GM12878 (cell line): ENCODE results near the gene PAPOLG. TPM values are rescaled to one million over a fixed set of nuclear protein-coding genes. Genes with fewer than 3 reads are reported as not detected.

ENCODE experiments used
- ATAC-seq: fragments of 200-7000 bp; cut with Tn5 transposase; 3 replicates; pipeline ENCODE4 v1.9.1; 2020; ENCODE audit warnings: mild to moderate bottlenecking, moderate library complexity
- BruUV-seq: library from RNA; stranded (reverse); fragments of 400-500 nt; replicated peaks from 2 replicates; lab custom pipeline; 2021; lab: Mats Ljungman, UMichigan
- CTCF ChIA-PET: fragments of 300-600 bp; sonication (Branson Sonifier 250); formaldehyde crosslinking; extraction: SDS; loops from one replicate; lab custom pipeline; 2021; ENCODE audit warnings: inconsistent platforms; lab: Yijun Ruan, JAX
- POLR2A ChIA-PET: fragments of 350-600 bp; formaldehyde crosslinking; extraction: SDS; loops from one replicate; lab custom pipeline; 2021; ENCODE audit warnings: inconsistent platforms; lab: Charles Lee
- RAD21 ChIA-PET: fragments of 300-600 bp; sonication (Branson Sonifier 250); formaldehyde crosslinking; loops from one replicate; lab custom pipeline; 2023; ENCODE audit warnings: antibody characterized with exemption; ENCODE audit not compliant: unreplicated experiment; lab: Charles Lee
- SMC1A ChIA-PET: fragments of 300-600 bp; sonication (Branson Sonifier 250); formaldehyde crosslinking; loops from one replicate; lab custom pipeline; 2023; ENCODE audit not compliant: unreplicated experiment, uncharacterized antibody; lab: Charles Lee
- DNase-seq: peaks from one replicate; pipeline ENCODE4 v3.0.0-alpha.2; 2011; ENCODE audit warnings: low read depth, low spot score
- FAIRE-seq: peaks from 3 replicates; lab custom pipeline; 2011; peaks lifted over from hg19 to GRCh38; lab: Jason Lieb, UNC
- H2AFZ ChIP-seq: 2 replicates; pipeline ENCODE4 v1.6.0; 2011; ENCODE audit warnings: low read depth, low read length, control low read depth; ENCODE audit not compliant: control insufficient read depth
- H3K27ac ChIP-seq: 2 replicates; pipeline ENCODE4 v1.5.1; 2011; ENCODE audit warnings: control low read depth; ENCODE audit not compliant: control insufficient read depth, insufficient read depth
- H3K27me3 ChIP-seq, 2 experiments: replicated peaks in 1 of 2; 2 replicates each; pipeline versions ENCODE4 v1.6.0 to v1.6.1; 2011; ENCODE audit warnings: low read length in 1 of 2; ENCODE audit not compliant: control insufficient read depth in 2 of 2, insufficient read depth in 2 of 2
- H3K36me3 ChIP-seq, 2 experiments: 2 replicates each; pipeline ENCODE4 v1.5.1; 2011; ENCODE audit warnings: low read length in 1 of 2; ENCODE audit not compliant: control insufficient read depth in 2 of 2, insufficient read depth in 2 of 2
- H3K4me1 ChIP-seq: 2 replicates; pipeline ENCODE4 v1.6.1; 2011; ENCODE audit warnings: mild to moderate bottlenecking, low read length, moderate library complexity, mixed read lengths; ENCODE audit not compliant: control insufficient read depth, insufficient read depth
- H3K4me2 ChIP-seq: 2 replicates; pipeline ENCODE4 v1.6.0; 2011; ENCODE audit warnings: control low read depth; ENCODE audit not compliant: control insufficient read depth, insufficient read depth
- H3K4me3 ChIP-seq: fragments of 200-600 bp; sonication (generic); 2 replicates; pipeline ENCODE4 v1.5.1; 2016
- H3K79me2 ChIP-seq: 2 replicates; pipeline ENCODE4 v1.6.0; 2011; ENCODE audit warnings: low read length; ENCODE audit not compliant: control insufficient read depth, insufficient read depth
- H3K9ac ChIP-seq: 2 replicates; pipeline ENCODE4 v1.8.0; 2011; ENCODE audit warnings: low read length, control low read depth, mixed read lengths; ENCODE audit not compliant: control insufficient read depth, insufficient read depth
- H3K9me3 ChIP-seq: replicated peaks from 3 replicates; pipeline ENCODE4 v1.5.1; 2011; ENCODE audit warnings: mild to moderate bottlenecking, low read length; ENCODE audit not compliant: control insufficient read depth, insufficient read depth
- H4K20me1 ChIP-seq: 2 replicates; pipeline ENCODE4 v1.6.0; 2011; ENCODE audit not compliant: control insufficient read depth, insufficient read depth
- BHLHE40 ChIP-seq, 2 experiments: fragments of 450-650 bp in 1 of 2; IDR thresholded peaks; 2 replicates each; pipeline ENCODE4 v1.6.1; 2011 to 2017; ENCODE audit warnings: low read depth in 2 of 2, borderline replicate concordance in 1 of 2, improper control_type of control experiment in 1 of 2, low read length in 1 of 2, mild to moderate bottlenecking in 1 of 2
- CBX5 ChIP-seq: sonication (generic); IDR thresholded peaks from 2 replicates; pipeline ENCODE4 v1.6.1; 2016; ENCODE audit warnings: low read depth, moderate library complexity, mild to moderate bottlenecking, inconsistent platforms
- CHD2 ChIP-seq: IDR thresholded peaks from 2 replicates; pipeline ENCODE4 v1.6.1; 2011; ENCODE audit warnings: low read depth, low read length, improper control_type of control experiment, borderline replicate concordance
- EED ChIP-seq: sonication (generic); IDR thresholded peaks from 2 replicates; pipeline ENCODE4 v1.6.1; 2016; ENCODE audit warnings: antibody characterized with exemption, low read depth
- ETV6 ChIP-seq, 2 experiments: fragments of 450-650 bp in 1 of 2; IDR thresholded peaks in 1 of 2; conservative IDR thresholded peaks in 1 of 2; 2 replicates each; pipeline ENCODE4 v1.6.1; 2014; ENCODE audit warnings: antibody characterized with exemption in 1 of 2, borderline replicate concordance in 1 of 2, low read depth in 1 of 2, mild to moderate bottlenecking in 1 of 2, moderate library complexity in 1 of 2
- FOXM1 ChIP-seq: IDR thresholded peaks from 2 replicates; pipeline ENCODE4 v1.6.1; 2012; ENCODE audit warnings: low read depth, mild to moderate bottlenecking, inconsistent platforms, low read length, moderate library complexity
- LARP7 ChIP-seq: fragments of 450-650 bp; IDR thresholded peaks from 2 replicates; pipeline ENCODE4 v1.6.1; 2017; ENCODE audit warnings: mild to moderate bottlenecking
- NFIC ChIP-seq: IDR thresholded peaks from 2 replicates; pipeline ENCODE4 v1.6.1; 2012; ENCODE audit warnings: low read depth, mild to moderate bottlenecking, inconsistent platforms, low read length, moderate library complexity
- NR2C2 ChIP-seq: IDR thresholded peaks from 2 replicates; pipeline ENCODE4 v1.6.1; 2011; ENCODE audit warnings: borderline replicate concordance, low read depth; ENCODE audit not compliant: control insufficient read depth, insufficient read length
- POLR2A ChIP-seq: IDR thresholded peaks from 2 replicates; pipeline ENCODE4 v1.6.1; 2011; ENCODE audit warnings: low read depth, mild to moderate bottlenecking, low read length
- POLR2AphosphoS2 ChIP-seq: IDR thresholded peaks from 2 replicates; pipeline ENCODE4 v1.6.1; 2011; ENCODE audit warnings: low read depth, mild to moderate bottlenecking, low read length, improper control_type of control experiment, moderate library complexity
- SIN3A ChIP-seq: IDR thresholded peaks from 2 replicates; pipeline ENCODE4 v1.6.1; 2012; ENCODE audit warnings: low read depth, low read length, improper control_type of control experiment
- YY1 ChIP-seq: IDR thresholded peaks from 2 replicates; pipeline ENCODE4 v1.6.1; 2011; ENCODE audit warnings: low read depth, mild to moderate bottlenecking, low read length
- ZBED1 ChIP-seq: IDR thresholded peaks from 2 replicates; pipeline ENCODE4 v1.6.1; 2016; ENCODE audit warnings: borderline replicate concordance
- WGBS: methylation state at CpG from one replicate; pipeline ENCODE4 v1.1.6; 2016; ENCODE audit warnings: low lambda C conversion rate; ENCODE audit not compliant: insufficient replicate concordance, insufficient coverage; ENCODE audit errors: missing lambda C conversion rate; 5-methylcytosine and 5-hydroxymethylcytosine counted together
- in situ Hi-C: fragments of 300-500 bp; cut with MboI; formaldehyde crosslinking; loops from 9 replicates; pipeline ENCODE4 v1.14.3; 2018; ENCODE audit warnings: mixed read lengths
- intact Hi-C: fragments of 100-400 bp; cut with micrococcal nuclease; formaldehyde crosslinking; loops from one replicate; pipeline ENCODE4 v1.14.2; 2022; ENCODE audit not compliant: unreplicated experiment
- polyA plus RNA-seq, 11 experiments: library from polyadenylated mRNA; depleted of rRNA in 4 of 11; unstranded in 6 of 11; stranded (reverse) in 5 of 11; fragments of >200 nt; fragmentation: Nextera tagmentation in 4 of 11; fragmentation: Illumina TruSeq in 1 of 11; extraction: Ambion mirVana in 4 of 11; extraction: Trizol in 1 of 11; gene quantifications; 1 replicate in 1 of 11; 2 replicates in 10 of 11; pipeline versions ENCODE4 v1.2.1 to v1.2.3, GENCODE V29; 2011 to 2016; ENCODE audit warnings: inconsistent platforms in 2 of 11, missing spikeins in 2 of 11, low read depth in 1 of 11
- total RNA-seq, 4 experiments: library from RNA; depleted of rRNA in 3 of 4; stranded (reverse); fragments of >200 nt in 3 of 4; fragmentation: Illumina TruSeq in 1 of 4; extraction: Trizol in 1 of 4; gene quantifications; 2 replicates each; pipeline versions ENCODE4 v1.2.1 to v1.2.3, GENCODE V29; 2013 to 2021
- TF ChIP-seq, protein P1 (sequence below): IDR thresholded peaks from 2 replicates; pipeline ENCODE4 v1.6.1; 2012; ENCODE audit warnings: low read length, inconsistent platforms
- TF ChIP-seq, protein P2 (sequence below): IDR thresholded peaks from 2 replicates; pipeline ENCODE4 v1.6.1; 2011; ENCODE audit warnings: low read depth, mild to moderate bottlenecking, low read length, moderate library complexity, borderline replicate concordance; ENCODE audit errors: extremely low read depth
- TF ChIP-seq, protein P3 (sequence below): fragments of 450-650 bp; conservative IDR thresholded peaks from 2 replicates; pipeline ENCODE4 v1.6.1; 2017; ENCODE audit warnings: mild to moderate bottlenecking, moderate library complexity
- TF ChIP-seq, protein P4 (sequence below): fragments of 150-350 bp; IDR thresholded peaks from 2 replicates; pipeline ENCODE4 v1.6.1; 2016; ENCODE audit warnings: low read depth, low read length

Gene PAPOLG
- total and polyA plus RNA-seq, 10 of the 15 experiments (the other 5 are each of a cell fraction or from before 2014, with no cell fraction given) = 4.2 to 15.8 (median 10.7) TPM

DNA sequence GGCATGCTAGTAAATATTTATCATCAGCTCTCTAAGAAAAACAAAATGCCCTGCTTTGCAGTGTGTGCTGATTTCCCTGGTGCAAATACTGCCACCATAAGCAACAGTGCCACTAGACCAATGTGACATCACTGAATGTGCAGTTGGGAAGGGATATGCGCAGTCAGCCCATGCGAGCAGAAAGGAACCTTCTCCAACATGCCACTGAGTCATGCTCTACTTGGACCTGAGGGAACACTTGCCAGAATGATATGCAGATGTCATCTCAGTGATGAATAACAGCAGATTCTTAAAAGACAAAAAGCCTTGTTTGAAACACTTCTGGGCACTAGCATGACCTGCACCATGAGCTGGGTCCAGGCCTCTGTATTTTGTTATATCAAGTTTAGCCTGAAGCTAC lies 70.0 kb downstream of the PAPOLG start:
- CTCF ChIA-PET = interaction anchor here (0.9 to 1.0 kb wide), 2 partner anchors 8 to 13 kb away, joined by 3 read pairs; no protein-coding TSS in a partner anchor
- Histone ChIP-seq H3K9me3 (no peaks in the 10 kb centered on the region), H3K27me3 (no peaks in the 10 kb centered on the region), H2AFZ (no peak overlapping the region), H3K4me3 (no peak overlapping the region), H4K20me1 (no peaks in the 10 kb centered on the region), H3K79me2 (no peaks in the 10 kb centered on the region), H3K4me2 (no peak overlapping the region), H3K36me3 (no peaks in the 10 kb centered on the region), H3K4me1 (peaks cover 5% of the 10 kb centered on the region), H3K9ac (no peak overlapping the region), H3K27ac (no peak overlapping the region)
- BruUV-seq = no TSS peak
- SMC1A ChIA-PET = interaction anchor here (1.4 to 2.5 kb wide), 5 partner anchors 8 to 172 kb away, joined by 4 to 8 read pairs (median 6); no protein-coding TSS in a partner anchor
- 100% methylated on average over 2 of the region's 2 CpGs for whole genome bisulfite sequencing
- in situ Hi-C loops = no loop called here
- POLR2A ChIA-PET = no interaction called here
- FAIRE-seq (no peak), DNase-seq (no peak), ATAC-seq (no peak)
- RAD21 ChIA-PET = interaction anchor here (0.8 to 1.4 kb wide), 2 partner anchors 13 to 19 kb away, joined by 3 to 5 read pairs; no protein-coding TSS in a partner anchor
- intact Hi-C loops = no loop called here
- TF ChIP-seq, protein P1, sequence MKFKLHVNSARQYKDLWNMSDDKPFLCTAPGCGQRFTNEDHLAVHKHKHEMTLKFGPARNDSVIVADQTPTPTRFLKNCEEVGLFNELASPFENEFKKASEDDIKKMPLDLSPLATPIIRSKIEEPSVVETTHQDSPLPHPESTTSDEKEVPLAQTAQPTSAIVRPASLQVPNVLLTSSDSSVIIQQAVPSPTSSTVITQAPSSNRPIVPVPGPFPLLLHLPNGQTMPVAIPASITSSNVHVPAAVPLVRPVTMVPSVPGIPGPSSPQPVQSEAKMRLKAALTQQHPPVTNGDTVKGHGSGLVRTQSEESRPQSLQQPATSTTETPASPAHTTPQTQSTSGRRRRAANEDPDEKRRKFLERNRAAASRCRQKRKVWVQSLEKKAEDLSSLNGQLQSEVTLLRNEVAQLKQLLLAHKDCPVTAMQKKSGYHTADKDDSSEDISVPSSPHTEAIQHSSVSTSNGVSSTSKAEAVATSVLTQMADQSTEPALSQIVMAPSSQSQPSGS = no peak
- TF ChIP-seq CHD2 (no peak), ZBED1 (no peak), YY1 (no peak), NFIC (no peak), FOXM1 (no peak), CBX5 (no peak), BHLHE40 (IDR thresholded peaks at IDR 0.05; ENCODE audit: borderline replicate concordance in 1 of 2, low read depth in 2 of 2, low read length in 1 of 2) (no peak), POLR2AphosphoS2 (no peak), NR2C2 (no peak), LARP7 (no peak), POLR2A (no peak), ETV6 (conservative IDR thresholded peaks at IDR 0.05 in 1 of 2, IDR thresholded peaks at IDR 0.05 in 1 of 2; ENCODE audit: borderline replicate concordance in 1 of 2, low read depth in 1 of 2) (no peak), EED (no peak), SIN3A (no peak)
- TF ChIP-seq, protein P2, sequence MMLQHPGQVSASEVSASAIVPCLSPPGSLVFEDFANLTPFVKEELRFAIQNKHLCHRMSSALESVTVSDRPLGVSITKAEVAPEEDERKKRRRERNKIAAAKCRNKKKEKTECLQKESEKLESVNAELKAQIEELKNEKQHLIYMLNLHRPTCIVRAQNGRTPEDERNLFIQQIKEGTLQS = no peak
- TF ChIP-seq, protein P3, sequence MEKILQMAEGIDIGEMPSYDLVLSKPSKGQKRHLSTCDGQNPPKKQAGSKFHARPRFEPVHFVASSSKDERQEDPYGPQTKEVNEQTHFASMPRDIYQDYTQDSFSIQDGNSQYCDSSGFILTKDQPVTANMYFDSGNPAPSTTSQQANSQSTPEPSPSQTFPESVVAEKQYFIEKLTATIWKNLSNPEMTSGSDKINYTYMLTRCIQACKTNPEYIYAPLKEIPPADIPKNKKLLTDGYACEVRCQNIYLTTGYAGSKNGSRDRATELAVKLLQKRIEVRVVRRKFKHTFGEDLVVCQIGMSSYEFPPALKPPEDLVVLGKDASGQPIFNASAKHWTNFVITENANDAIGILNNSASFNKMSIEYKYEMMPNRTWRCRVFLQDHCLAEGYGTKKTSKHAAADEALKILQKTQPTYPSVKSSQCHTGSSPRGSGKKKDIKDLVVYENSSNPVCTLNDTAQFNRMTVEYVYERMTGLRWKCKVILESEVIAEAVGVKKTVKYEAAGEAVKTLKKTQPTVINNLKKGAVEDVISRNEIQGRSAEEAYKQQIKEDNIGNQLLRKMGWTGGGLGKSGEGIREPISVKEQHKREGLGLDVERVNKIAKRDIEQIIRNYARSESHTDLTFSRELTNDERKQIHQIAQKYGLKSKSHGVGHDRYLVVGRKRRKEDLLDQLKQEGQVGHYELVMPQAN = no peak
- TF ChIP-seq, protein P4, sequence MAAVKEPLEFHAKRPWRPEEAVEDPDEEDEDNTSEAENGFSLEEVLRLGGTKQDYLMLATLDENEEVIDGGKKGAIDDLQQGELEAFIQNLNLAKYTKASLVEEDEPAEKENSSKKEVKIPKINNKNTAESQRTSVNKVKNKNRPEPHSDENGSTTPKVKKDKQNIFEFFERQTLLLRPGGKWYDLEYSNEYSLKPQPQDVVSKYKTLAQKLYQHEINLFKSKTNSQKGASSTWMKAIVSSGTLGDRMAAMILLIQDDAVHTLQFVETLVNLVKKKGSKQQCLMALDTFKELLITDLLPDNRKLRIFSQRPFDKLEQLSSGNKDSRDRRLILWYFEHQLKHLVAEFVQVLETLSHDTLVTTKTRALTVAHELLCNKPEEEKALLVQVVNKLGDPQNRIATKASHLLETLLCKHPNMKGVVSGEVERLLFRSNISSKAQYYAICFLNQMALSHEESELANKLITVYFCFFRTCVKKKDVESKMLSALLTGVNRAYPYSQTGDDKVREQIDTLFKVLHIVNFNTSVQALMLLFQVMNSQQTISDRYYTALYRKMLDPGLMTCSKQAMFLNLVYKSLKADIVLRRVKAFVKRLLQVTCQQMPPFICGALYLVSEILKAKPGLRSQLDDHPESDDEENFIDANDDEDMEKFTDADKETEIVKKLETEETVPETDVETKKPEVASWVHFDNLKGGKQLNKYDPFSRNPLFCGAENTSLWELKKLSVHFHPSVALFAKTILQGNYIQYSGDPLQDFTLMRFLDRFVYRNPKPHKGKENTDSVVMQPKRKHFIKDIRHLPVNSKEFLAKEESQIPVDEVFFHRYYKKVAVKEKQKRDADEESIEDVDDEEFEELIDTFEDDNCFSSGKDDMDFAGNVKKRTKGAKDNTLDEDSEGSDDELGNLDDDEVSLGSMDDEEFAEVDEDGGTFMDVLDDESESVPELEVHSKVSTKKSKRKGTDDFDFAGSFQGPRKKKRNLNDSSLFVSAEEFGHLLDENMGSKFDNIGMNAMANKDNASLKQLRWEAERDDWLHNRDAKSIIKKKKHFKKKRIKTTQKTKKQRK = no peak
